NCI-H2227 (cell line): ENCODE results near the gene GGACT.
"Not testable (repeated sequence)": the region's sequence is repeated elsewhere in the genome, so short reads cannot be mapped to it uniquely, and the experiment has no call there.

Experiments used
- DNase-seq: peaks from one replicate; lab custom pipeline; 2025; ENCODE audit not compliant: unreplicated experiment; lab: John Stamatoyannopoulos, UW

Gene GGACT

GRCh38 chr13:100532090-100532766, 56.4 kb downstream of the GGACT start:
- DNase-seq, result no peak

DNA sequence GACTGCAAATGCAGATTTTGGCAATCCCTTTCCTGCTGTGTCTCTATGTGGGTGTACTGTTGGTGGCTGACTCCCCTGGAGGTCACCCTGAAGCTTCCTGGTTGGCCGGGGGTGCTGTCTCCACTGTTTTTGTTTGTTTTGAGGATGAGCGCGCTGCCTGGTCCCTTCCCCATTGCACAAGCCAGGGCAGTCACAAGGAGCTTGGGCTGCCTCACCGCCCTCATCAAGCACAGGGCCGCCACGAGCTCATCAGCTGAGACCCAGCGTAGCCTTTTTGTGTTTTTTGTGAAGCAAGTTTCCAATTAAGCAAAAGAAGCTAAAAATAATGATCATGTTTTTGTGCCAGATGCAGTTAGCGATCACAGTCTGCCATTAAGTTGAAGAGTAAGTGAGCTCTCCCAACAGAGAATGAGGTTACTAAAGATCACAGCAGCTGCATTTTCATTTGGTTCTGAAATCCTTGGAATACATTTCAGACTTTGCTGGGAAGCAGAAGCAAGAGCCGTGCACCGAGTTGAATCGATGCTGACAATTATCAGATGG, 57.8 kb downstream of the GGACT start:
- DNase-seq, result peak; percentile 93

DNA sequence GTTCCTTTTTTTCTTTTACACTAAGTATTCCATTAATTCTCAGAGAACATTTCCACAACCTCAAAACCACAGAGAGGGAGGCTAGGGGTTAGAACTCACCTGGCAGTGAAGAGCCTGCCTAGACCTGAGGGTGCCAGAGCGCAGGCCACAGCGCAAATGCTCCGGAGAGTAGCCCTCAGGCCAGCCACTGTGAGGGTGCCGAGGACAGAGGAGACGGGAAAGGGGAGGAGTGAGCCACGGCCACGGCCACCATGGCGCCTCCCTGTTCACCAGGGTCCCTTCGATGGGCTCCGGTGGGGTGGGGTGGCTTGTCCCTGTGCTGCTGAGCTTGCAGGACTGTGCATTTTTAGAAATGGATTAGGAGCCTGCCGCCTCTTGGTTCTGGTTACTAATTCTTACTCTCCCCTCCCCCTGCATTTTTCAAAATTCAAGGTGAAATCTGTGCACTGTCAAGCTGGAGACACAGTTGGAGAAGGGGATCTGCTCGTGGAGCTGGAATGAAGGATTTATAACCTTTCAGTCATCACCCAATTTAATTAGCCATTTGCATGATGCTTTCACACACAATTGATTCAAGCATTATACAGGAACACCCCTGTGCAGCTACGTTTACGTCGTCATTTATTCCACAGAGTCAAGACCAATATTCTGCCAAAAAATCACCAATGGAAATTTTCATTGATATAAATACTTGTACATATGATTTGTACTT, 58.8 kb downstream of the GGACT start:
- no peak for DNase-seq

DNA sequence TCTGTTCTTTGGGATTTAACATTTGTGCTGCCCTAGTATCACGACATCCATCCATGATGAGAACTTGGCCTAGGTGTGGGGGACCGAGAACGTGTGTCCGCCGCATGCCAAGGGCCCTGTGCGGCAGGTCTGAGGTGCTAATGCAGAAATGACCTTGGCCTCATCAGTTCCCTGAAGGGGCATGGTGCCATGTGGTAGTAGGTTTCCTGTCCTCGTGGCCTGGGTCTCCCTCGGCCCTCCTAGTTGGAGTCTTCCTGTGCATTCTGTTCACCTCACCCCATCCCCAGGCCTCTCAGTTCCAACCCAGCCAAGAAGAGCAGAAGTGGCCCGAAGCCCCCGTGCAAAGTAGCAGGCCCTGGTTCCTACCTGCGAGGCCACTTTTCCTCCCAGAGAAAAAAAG, 59.8 kb downstream of the GGACT start:
- DNase-seq, result no peak

GRCh38 chr13:100528353-100528752, 60.2 kb downstream of the GGACT start:
- DNase-seq, result no peak

DNA sequence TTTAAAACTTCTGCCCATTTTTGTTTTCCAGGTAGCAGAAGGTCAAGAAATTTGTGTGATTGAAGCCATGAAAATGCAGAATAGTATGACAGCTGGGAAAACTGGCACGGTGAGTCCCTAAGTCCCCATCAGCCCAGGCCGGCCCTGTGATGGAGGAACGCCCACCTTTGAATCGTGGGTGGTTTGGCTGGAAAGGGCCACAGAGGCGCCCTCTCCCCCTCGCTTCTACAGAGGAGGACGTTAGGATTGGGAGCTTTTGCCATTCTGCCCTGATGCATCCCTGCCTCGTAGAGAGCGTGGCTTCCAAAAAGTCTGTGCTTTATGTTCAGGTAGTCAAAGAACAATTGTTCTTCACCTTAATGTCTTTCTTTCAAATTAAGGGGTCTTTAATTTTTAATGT, 60.9 kb downstream of the GGACT start:
- no peak for DNase-seq

- no peak for DNase-seq
These were observed 62.1 kb downstream of the GGACT start for GRCh38 chr13:100526318-100527000.

DNA sequence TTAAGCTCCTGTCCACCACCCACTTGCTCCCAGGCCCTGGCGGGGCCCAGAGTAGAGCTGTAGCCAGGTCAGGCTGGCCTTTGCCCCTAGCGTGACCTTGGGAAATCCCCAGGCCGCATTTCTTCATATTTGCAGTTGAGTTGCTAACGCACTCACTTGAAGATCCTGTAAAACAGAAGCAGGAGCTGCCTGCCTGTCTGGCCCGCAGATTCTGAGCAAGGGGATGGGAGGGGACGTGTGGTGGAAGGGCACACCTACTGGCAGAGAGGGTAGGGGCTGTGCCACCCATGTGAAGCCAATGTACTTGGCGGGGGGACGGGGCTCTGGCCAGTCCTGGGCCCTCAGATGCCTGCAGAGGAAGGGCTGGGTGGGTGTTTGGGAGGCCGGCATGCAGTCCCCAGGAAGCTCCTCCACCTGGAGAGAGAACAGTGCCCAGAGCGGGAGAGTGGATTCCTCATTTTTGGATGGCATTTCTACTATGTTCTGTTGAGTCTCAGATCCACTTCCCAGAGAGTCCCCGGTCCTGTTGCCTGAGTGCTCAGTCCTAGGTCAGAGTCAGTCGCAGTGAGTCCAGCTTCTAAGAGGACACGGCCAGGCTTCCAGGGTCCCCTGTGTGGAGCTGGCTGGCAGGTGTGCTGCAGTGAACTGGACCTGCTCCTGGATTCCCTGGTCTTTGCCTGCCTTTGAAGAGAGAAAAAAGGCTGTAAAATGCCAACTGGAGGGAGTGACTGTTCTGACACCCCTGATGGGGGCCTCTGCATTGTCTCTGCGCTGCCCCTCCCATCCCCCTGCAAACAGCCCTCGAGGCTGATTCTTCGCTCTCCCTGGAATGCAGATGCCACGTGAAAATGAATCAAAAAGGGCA, 62.9 kb downstream of the GGACT start:
- DNase-seq, result no peak

- not testable (repeated sequence) for DNase-seq
These were observed 63.9 kb downstream of the GGACT start for GRCh38 chr13:100524688-100525087.

DNA sequence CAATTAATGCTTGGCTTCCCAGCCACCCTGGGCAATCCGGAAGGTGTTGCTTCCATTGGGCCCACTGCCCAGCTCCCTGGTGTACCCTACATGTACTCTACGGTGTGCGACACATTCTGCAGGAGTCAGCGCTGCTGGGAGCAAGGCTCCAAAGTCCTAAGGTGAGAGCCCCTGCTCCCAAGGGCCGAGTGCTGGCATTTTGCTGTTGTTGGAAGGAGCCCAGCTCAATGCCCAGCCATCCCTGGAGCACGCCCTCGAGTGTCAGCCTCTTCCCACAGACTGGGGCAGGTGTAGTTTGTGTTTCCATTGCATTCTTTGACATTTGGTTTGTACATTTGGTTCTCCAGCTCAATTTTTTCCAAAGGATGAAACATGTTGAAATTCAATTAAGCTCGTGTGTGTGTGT, 64.6 kb downstream of the GGACT start:
- no peak for DNase-seq

GRCh38 chr13:100523411-100523810, 65.2 kb downstream of the GGACT start:
- no peak for DNase-seq

DNA sequence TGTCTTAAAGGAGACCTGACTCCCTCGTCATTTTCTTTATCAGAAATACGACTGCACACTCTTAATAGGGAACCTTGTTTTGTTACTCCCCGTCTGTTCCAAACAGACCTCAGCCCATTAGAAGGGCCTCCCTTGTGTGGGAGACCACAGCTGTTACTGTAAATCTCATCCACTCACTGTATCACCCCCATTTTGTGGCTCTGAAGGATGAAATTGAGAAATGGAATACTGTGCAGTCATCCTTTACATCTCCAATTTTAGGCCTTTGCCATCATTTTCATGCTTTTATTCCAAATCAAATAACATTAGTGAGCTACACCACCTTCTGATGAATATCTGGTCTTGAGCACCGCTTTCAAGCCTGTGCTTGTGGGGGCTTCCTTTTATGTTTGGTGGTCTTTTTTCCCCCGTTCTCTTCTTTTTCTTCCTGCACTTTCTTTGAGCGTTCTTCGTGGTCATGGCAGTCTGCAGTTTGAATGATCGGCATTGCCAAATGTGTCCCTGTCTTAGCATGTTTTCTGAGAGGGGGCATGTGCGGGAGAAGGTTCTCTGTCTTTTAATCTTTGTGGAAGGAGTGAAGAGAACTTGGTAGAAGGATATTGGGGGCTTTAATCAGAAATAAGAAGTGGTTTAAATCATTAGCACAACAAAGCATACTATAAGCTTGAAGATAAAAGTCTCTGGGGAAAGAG, 65.8 kb downstream of the GGACT start:
- no peak for DNase-seq

DNA sequence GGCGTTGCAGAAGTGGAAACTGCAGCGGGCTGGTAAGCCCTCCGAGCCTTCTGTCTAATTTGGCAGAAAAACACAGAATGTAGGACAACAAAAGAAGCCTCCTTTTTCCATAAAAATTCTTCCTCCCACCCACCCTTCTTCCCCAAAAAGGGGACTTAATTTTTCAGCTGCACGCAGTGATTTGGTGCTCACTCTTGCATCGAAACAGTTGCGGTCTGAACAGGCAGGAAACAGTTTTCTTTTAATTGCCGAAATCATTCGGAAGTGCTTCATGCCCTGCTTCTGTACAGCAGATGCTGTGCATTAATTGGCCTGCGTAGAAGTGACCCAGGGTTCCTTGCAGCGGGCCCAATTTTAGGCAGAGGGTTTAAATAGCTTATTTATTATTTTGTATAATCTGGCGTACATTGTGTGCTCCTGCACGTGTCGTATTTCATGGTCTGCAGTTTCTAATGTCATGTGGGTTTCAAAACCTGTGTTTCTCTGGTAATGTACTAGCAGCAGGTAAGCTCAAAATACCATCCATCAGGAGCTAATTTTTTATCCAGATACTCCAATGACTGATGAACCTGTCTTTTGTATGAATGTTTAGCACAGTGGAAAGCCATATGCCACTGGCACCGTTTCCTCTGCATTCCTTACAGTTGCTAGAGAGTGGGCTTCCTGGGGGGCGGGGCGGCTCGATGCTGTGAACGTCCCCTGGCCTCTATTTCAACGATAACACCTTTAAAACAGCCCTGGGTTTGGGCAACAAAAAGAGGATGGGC, 66.6 kb downstream of the GGACT start:
- DNase-seq, result no peak

DNA sequence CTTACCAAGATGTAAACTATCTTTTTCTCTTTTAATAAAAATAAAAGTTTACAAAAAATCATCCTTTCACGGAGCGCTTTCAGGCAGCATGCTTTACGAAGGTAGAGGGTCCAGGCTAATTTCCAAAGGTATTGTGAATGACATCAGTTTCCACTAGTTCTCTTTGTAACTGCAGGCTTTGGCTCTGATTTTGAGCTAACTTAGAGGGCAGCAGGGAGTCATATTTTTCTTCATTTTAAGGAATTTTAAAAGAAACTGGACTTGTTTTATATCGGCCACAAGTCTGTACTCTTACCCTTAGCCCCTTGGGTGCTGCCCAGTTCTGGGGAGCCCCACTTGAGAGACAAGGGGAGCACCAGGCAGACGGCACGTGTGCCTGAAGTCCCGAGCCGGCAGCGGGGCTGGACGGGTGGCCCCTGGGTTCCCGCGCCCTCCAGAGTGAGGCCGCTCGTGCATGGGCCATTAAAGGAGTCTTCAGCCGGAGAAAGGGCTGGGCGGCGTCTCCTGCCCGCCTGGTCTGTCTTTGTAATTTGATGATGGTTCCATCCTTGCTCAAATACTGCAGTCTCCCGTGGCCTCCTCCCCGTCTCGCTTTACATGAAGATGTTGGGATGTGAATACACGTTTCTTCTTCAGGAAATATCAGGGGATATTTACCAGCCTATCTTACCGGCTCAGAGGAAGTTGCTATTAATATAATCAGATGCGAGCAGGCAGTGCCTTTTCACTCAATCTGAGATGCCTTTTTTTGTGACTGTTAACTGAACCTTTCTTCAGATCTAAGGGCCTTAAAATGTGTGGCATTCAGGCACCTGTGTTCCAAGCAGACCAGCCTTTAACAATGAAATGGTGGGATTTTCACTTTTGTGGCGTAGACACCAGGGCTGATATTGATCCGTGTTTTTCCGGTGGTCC, 67.4 kb downstream of the GGACT start:
- DNase-seq, result peak; percentile 8

DNA sequence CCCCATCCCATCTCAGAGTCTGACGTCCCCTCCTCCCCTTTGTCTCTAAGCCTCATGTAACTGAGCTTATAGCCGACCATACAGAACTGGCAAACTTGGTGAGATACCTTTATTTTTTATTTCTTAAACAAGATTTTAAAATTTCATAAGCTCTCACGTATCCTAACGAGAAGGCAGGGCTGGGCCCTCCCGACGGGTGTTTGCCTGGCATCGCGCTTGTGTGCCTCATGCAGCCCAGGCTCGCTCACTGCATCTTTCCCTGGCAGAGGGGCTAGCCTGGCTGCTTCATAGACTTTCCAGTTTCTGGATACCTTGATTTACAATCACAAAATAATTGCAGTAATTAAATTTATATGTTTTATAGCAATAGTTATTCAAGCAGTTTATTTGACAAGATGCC, 69.0 kb downstream of the GGACT start:
- no peak for DNase-seq

- DNase-seq, result no peak
These were observed 70.1 kb downstream of the GGACT start for GRCh38 chr13:100518394-100519062.

DNA sequence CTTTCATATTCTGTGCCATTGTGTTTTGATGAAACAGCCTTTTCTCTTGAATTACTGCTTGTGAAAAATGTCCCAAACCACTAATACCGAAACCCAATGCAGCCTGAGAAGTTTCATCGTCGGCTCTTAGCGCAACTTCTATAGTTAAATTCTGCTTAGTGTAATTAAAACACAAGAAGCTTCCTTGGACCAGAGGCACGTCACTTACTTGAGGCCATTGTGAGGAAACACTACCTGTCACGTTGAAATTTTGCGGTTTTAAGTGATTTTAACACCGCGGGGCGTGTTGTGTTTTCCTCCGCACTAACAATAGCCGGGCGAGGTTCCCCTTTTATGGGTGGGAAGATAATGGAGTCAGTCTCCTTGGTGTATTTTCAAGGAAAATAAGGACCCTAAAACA, 70.9 kb downstream of the GGACT start:
- DNase-seq, result no peak

DNA sequence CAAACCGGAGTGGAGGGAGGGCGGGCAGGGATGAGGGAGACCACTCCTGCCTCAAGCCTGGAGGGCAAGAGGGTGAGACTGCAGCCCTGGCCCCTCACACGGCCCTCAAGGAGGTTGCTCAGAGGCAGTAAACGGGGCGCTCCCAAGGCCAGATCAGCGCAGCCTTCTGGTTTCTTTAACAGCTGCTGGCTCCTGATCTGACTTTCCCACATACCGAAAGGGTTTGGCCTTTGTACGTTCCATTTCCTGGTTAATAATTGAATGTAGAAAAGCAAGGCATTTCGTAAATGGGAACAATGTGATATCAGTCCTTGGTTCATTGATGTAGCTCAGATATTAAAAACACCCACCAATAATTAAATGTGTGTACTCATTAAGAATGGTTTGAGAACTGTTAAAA, 71.5 kb downstream of the GGACT start:
- no peak for DNase-seq
